ENCODE measurements around the gene CHD5. TPM values are rescaled to one million over a fixed set of nuclear protein-coding genes. Genes with fewer than 3 reads are reported as not detected.

Gene CHD5
- total RNA-seq, 2 donors from 2014 or later, result under 0.01 to 2.1 TPM

DNA sequence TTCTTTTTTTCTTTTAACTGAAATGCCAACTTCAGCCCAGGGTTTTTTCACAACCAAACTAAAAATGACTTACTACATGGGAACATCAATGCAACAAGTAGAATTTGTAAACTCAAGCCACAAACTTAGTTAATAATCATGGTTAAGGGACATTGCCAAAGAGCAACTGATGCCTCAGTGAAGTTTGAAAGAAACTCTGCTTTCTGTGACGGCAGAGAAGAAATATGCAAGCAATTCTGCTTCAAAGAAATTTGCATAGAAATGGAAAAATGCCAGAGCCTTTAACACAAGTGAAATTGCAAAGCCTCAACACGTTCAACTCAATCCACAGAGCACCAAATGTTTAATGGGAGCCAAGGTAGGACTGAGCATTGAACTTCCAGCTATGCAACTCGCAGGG, 5.0 kb upstream of the CHD5 start:
- no peaks in the 10 kb centered on the region for H3K27me3 ChIP-seq
- ATAC-seq, result no peak
- H3K4me1 ChIP-seq, result no peaks in the 10 kb centered on the region
- no peak for DNase-seq
- H3K36me3 ChIP-seq (replicated peaks in 1 of 2; ENCODE audit: insufficient read depth in 1 of 2, low read depth in 2 of 2), result peaks cover 3 to 12% of the 10 kb centered on the region in 2 donors
- H3K9me3 ChIP-seq, result no peaks in the 10 kb centered on the region
- TF ChIP-seq POLR2A (IDR thresholded peaks at IDR 0.05), result no peak
- TF ChIP-seq, protein P1, sequence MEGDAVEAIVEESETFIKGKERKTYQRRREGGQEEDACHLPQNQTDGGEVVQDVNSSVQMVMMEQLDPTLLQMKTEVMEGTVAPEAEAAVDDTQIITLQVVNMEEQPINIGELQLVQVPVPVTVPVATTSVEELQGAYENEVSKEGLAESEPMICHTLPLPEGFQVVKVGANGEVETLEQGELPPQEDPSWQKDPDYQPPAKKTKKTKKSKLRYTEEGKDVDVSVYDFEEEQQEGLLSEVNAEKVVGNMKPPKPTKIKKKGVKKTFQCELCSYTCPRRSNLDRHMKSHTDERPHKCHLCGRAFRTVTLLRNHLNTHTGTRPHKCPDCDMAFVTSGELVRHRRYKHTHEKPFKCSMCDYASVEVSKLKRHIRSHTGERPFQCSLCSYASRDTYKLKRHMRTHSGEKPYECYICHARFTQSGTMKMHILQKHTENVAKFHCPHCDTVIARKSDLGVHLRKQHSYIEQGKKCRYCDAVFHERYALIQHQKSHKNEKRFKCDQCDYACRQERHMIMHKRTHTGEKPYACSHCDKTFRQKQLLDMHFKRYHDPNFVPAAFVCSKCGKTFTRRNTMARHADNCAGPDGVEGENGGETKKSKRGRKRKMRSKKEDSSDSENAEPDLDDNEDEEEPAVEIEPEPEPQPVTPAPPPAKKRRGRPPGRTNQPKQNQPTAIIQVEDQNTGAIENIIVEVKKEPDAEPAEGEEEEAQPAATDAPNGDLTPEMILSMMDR (IDR thresholded peaks at IDR 0.05), result no peak
- 67 to 80% methylated on average over 3 of the region's 3 CpGs for WGBS, 2 donors
- no peak overlapping the region for H3K4me3 ChIP-seq
- no peak overlapping the region for H3K27ac ChIP-seq
- intact Hi-C loops (cut with DNase I), result no loop called here

DNA sequence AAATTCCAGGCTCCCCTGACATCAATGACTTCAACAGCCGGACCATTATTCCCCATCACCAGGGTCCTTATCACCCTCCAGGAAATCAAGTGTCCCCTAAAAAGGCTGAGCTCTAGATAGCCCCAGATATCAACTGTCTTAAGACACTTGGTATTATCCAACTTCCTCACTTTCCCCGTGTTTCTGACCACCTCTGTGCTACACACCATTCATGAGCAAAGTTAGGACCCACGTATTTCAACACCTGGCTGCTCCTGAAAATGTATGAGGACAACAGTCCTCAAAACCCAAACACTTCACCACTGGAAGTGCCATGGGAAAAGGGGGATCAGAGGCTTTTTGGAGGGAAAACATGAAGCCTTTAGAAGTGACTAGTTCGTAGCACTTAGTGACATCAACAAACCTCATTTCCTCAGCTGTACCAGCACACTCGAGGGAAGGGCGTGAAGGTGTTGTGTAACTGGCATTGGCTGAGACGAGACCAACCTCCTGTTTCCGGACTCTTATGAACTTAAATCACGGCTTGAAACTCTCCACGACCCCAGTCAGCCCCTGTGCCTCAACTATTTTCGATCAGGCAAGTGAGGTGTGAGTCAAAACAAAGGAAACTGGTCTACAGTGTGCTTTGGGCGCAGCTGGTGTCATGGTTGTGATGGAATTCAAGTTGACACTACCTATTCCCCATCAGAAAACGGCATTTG, 4.1 kb upstream of the CHD5 start:
- peaks cover 1% of the 10 kb centered on the region for H3K4me1 ChIP-seq
- no peaks in the 10 kb centered on the region for H3K9me3 ChIP-seq
- no peaks in the 10 kb centered on the region for H3K27me3 ChIP-seq
- peaks cover 0 to 10% of the 10 kb centered on the region in 2 donors for H3K36me3 ChIP-seq (replicated peaks in 1 of 2; ENCODE audit: insufficient read depth in 1 of 2, low read depth in 2 of 2)
- ATAC-seq (no peak), DNase-seq (no peak)
- H3K4me3 ChIP-seq, result no peak overlapping the region
- H3K27ac ChIP-seq, result no peak overlapping the region
- intact Hi-C loops (cut with DNase I), result no loop called here
- TF ChIP-seq, protein P1 (IDR thresholded peaks at IDR 0.05), result no peak
- no peak for TF ChIP-seq POLR2A (IDR thresholded peaks at IDR 0.05)
- WGBS, 2 donors, result 85 to 92% methylated on average over 13 of the region's 13 CpGs

DNA sequence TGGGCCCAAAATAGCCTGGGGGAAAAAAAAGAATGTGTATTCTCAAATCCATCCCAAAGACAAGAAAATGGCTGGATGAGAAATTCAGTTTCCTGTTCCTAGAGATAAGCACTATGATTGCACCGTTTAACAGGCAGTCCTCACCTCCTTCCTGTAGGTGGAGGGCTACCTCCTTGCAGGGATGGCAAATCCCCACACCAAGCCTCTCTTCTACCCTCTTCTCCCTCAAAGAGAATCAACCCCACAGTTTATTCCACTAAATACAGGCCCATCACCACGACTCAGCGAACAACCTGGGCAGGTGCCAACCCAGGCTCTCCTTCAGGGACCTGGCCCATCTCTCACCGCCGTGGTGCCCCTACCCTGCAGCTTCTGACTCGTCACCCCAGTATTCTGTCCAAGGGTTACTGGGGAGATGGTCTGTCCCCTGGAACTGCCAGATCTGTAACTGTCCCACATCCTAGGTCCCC, 3.4 kb upstream of the CHD5 start:
- Histone ChIP-seq H3K27ac (no peak overlapping the region), H3K27me3 (peaks cover 0 to 6% of the 10 kb centered on the region in 2 donors), H3K4me1 (peaks cover 8% of the 10 kb centered on the region), H3K4me3 (no peak overlapping the region), H3K9me3 (no peaks in the 10 kb centered on the region), H3K36me3 (replicated peaks in 1 of 2; ENCODE audit: insufficient read depth in 1 of 2, low read depth in 2 of 2) (peaks cover 0 to 5% of the 10 kb centered on the region in 2 donors)
- 53 to 65% methylated on average over 6 of the region's 6 CpGs for WGBS, 2 donors
- intact Hi-C loops (cut with DNase I), result no loop called here
- DNase-seq (no peak), ATAC-seq (no peak)
- TF ChIP-seq, protein P1 (IDR thresholded peaks at IDR 0.05), result no peak
- TF ChIP-seq POLR2A (IDR thresholded peaks at IDR 0.05), result no peak

DNA sequence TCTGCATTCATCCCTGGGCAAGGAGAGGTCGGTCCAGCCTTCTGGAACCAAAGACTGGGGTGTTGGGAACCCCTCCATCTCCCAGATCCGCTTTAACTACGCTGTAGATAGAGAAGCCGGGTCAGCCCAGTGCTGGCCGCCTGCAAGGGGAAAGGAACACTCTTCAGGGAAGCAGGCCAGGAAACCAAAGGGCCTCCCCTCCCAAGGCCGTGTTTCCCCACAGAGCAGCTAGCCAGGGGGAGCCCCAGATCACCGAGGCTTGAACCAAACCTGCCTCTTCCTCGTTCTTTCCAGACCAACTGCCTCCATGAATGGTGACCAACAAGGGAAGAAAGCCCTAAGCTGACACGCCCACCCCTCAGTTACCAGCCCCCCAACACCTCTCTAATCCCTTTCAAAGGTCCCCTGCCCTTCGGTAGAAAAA, 1.2 kb upstream of the CHD5 start:
- no peak for ATAC-seq

More for the DNA sequence above, 1.2 kb upstream of the CHD5 start:
- Histone ChIP-seq H3K27ac (no peak overlapping the region), H3K4me3 (no peak overlapping the region), H3K36me3 (replicated peaks in 1 of 2; ENCODE audit: insufficient read depth in 1 of 2, low read depth in 2 of 2) (peaks cover 0 to 3% of the 10 kb centered on the region in 2 donors), H3K27me3 (peaks cover 0 to 15% of the 10 kb centered on the region in 2 donors), H3K9me3 (no peaks in the 10 kb centered on the region), H3K4me1 (peaks cover 8% of the 10 kb centered on the region)
- no peak for DNase-seq
- 7 to 14% methylated on average over 8 to 10 of the region's 10 CpGs for WGBS, 2 donors
- TF ChIP-seq, protein P1 (IDR thresholded peaks at IDR 0.05), result no peak
- no peak for TF ChIP-seq POLR2A (IDR thresholded peaks at IDR 0.05)
- intact Hi-C loops (cut with DNase I), result no loop called here
